ENCODE measurements around the gene KCTD20. TPM values are rescaled to one million over a fixed set of nuclear protein-coding genes. Genes with fewer than 3 reads are reported as not detected.

Gene KCTD20
- total RNA-seq, 1 experiment from 2014 or later: 41.6 TPM

GRCh38 chr6:36461646-36462045 is 18.8 kb downstream of the KCTD20 start:
- intact Hi-C loops (cut with micrococcal nuclease; ENCODE audit: unreplicated experiment) (no loop called here), in situ Hi-C loops (cut with HindIII; ENCODE audit: low pct_unique_long_range_greater_than_20kb, low sequenced_read_pairs) (no loop called here)
- Histone ChIP-seq H3K36me3 (ENCODE audit: control insufficient read depth, insufficient read depth, low read length) (no peaks in the 10 kb centered on the region), H3K27me3 (ENCODE audit: control insufficient read depth, insufficient read depth, low read length) (no peaks in the 10 kb centered on the region), H3K4me1 (ENCODE audit: control insufficient read depth, insufficient read depth, low read length) (no peaks in the 10 kb centered on the region), H3K4me3 (ENCODE audit: low read depth in 2 of 2, low read length in 2 of 2) (no peak overlapping the region), H3K27ac (ENCODE audit: low read length) (no peak overlapping the region), H3K9me3 (ENCODE audit: control insufficient read depth, insufficient read depth, low read depth, low read length) (no peaks in the 10 kb centered on the region)
- ChIA-PET CTCF (no interaction called here), POLR2A (interaction anchor here (0.7 kb wide), 1 partner anchor 598 kb away, joined by 3 read pairs; no protein-coding TSS in a partner anchor)
- TSS peak; percentile 40 for BruUV-seq (replicated peaks)
- ATAC-seq (no peak), DNase-seq (ENCODE audit: low read depth, low spot score) (no peak)
- TF ChIP-seq REST (IDR thresholded peaks at IDR 0.05; ENCODE audit: insufficient read depth in 1 of 2, low read depth in 2 of 2, low read length in 1 of 2): no peak
- no peak for TF ChIP-seq CTCF (IDR thresholded peaks at IDR 0.05)
- no peak for TF ChIP-seq POLR2AphosphoS5 (IDR thresholded peaks at IDR 0.05; ENCODE audit: low read depth, low read length)
- no peak for TF ChIP-seq TCF7L2 (IDR thresholded peaks at IDR 0.05; ENCODE audit: low read depth, low read length)
- no peak for TF ChIP-seq SIN3A (IDR thresholded peaks at IDR 0.05; ENCODE audit: borderline replicate concordance, insufficient read depth, low read depth, low read length)

- ChIA-PET CTCF (no interaction called here), POLR2A (no interaction called here)
- Histone ChIP-seq H3K4me1 (ENCODE audit: control insufficient read depth, insufficient read depth, low read length) (no peaks in the 10 kb centered on the region; the same call in 1 of the 2 replicates), H3K9me3 (ENCODE audit: control insufficient read depth, insufficient read depth, low read depth, low read length) (no peaks in the 10 kb centered on the region), H3K4me3 (ENCODE audit: low read depth in 2 of 2, low read length in 2 of 2) (no peak overlapping the region), H3K27ac (ENCODE audit: low read length) (no peak overlapping the region), H3K36me3 (ENCODE audit: control insufficient read depth, insufficient read depth, low read length) (no peaks in the 10 kb centered on the region), H3K27me3 (ENCODE audit: control insufficient read depth, insufficient read depth, low read length) (no peaks in the 10 kb centered on the region)
- BruUV-seq (replicated peaks): no TSS peak
- in situ Hi-C loops (cut with HindIII; ENCODE audit: low pct_unique_long_range_greater_than_20kb, low sequenced_read_pairs): no loop called here
- DNase-seq (ENCODE audit: low read depth, low spot score) (no peak), ATAC-seq (no peak)
- intact Hi-C loops (cut with micrococcal nuclease; ENCODE audit: unreplicated experiment): no loop called here
- TF ChIP-seq POLR2AphosphoS5 (IDR thresholded peaks at IDR 0.05; ENCODE audit: low read depth, low read length): no peak
- no peak for TF ChIP-seq TCF7L2 (IDR thresholded peaks at IDR 0.05; ENCODE audit: low read depth, low read length)
- no peak for TF ChIP-seq SIN3A (IDR thresholded peaks at IDR 0.05; ENCODE audit: borderline replicate concordance, insufficient read depth, low read depth, low read length)
- no peak for TF ChIP-seq REST (IDR thresholded peaks at IDR 0.05; ENCODE audit: insufficient read depth in 1 of 2, low read depth in 2 of 2, low read length in 1 of 2)
Measured at GRCh38 chr6:36463676-36464075, 20.9 kb downstream of the KCTD20 start.

Data from Panc1 (cell line).